ENCODE data around the gene ELAVL3.
"Not testable (repeated sequence)": the region's sequence is repeated elsewhere in the genome, so short reads cannot be mapped to it uniquely, and the experiment has no call there.

The ELAVL3 gene

GRCh38 chr19:11479090-11479897 is 1.6 kb downstream of the ELAVL3 start:
- H3K27ac ChIP-seq: no peak overlapping the region
- no peak for TF ChIP-seq CTCF (IDR thresholded peaks at IDR 0.05; ENCODE audit: low read depth, low read length)
- peak; percentile 78 for DNase-seq
- peaks cover 31% of the 10 kb centered on the region for H3K27me3 ChIP-seq (ENCODE audit: insufficient read depth, low read depth, severe bottlenecking)
- peak overlapping the region; percentile 52 for H3K4me3 ChIP-seq (ENCODE audit: low read depth, low read length)
- H3K36me3 ChIP-seq: peaks cover 3% of the 10 kb centered on the region; the same call in 1 of the 2 replicates
- H3K9me3 ChIP-seq (ENCODE audit: severe bottlenecking): no peaks in the 10 kb centered on the region

- H3K36me3 ChIP-seq: no peaks in the 10 kb centered on the region
- H3K9me3 ChIP-seq (ENCODE audit: severe bottlenecking): no peaks in the 10 kb centered on the region
- peaks cover 31% of the 10 kb centered on the region for H3K27me3 ChIP-seq (ENCODE audit: insufficient read depth, low read depth, severe bottlenecking)
- H3K27ac ChIP-seq: no peak overlapping the region
- TF ChIP-seq CTCF (IDR thresholded peaks at IDR 0.05; ENCODE audit: low read depth, low read length): no peak
- DNase-seq: peak; percentile 91
- H3K4me3 ChIP-seq (ENCODE audit: low read depth, low read length): peak overlapping the region; percentile 52
These were observed 2.4 kb downstream of the ELAVL3 start for GRCh38 chr19:11478167-11479089.

- no peak overlapping the region for H3K4me3 ChIP-seq (ENCODE audit: low read depth, low read length)
- no peaks in the 10 kb centered on the region for H3K9me3 ChIP-seq (ENCODE audit: severe bottlenecking)
- TF ChIP-seq CTCF (IDR thresholded peaks at IDR 0.05; ENCODE audit: low read depth, low read length): no peak
- H3K27ac ChIP-seq: no peak overlapping the region
- H3K36me3 ChIP-seq: no peaks in the 10 kb centered on the region
- DNase-seq: peak; percentile 44
- peaks cover 16% of the 10 kb centered on the region for H3K27me3 ChIP-seq (ENCODE audit: insufficient read depth, low read depth, severe bottlenecking)
These were observed 5.0 kb downstream of the ELAVL3 start for GRCh38 chr19:11475861-11476260.

GRCh38 chr19:11475343-11475742 is 5.5 kb downstream of the ELAVL3 start:
- H3K9me3 ChIP-seq (ENCODE audit: severe bottlenecking); H3K36me3 ChIP-seq; H3K4me3 ChIP-seq (ENCODE audit: low read depth, low read length); DNase-seq; H3K27ac ChIP-seq: not testable (repeated sequence)
- H3K27me3 ChIP-seq (ENCODE audit: insufficient read depth, low read depth, severe bottlenecking): peaks cover 11% of the 10 kb centered on the region

- Histone ChIP-seq H3K27ac (no peak overlapping the region), H3K9me3 (ENCODE audit: severe bottlenecking) (no peaks in the 10 kb centered on the region), H3K27me3 (ENCODE audit: insufficient read depth, low read depth, severe bottlenecking) (no peaks in the 10 kb centered on the region), H3K4me3 (ENCODE audit: low read depth, low read length) (no peak overlapping the region), H3K36me3 (no peaks in the 10 kb centered on the region)
- TF ChIP-seq CTCF (IDR thresholded peaks at IDR 0.05; ENCODE audit: low read depth, low read length): no peak
- DNase-seq: no peak
These were observed 7.1 kb downstream of the ELAVL3 start for GRCh38 chr19:11473725-11474124.

GRCh38 chr19:11468266-11468845 is 12.5 kb downstream of the ELAVL3 start:
- H3K4me3 ChIP-seq (ENCODE audit: low read depth, low read length); H3K27me3 ChIP-seq (ENCODE audit: insufficient read depth, low read depth, severe bottlenecking); H3K27ac ChIP-seq; H3K9me3 ChIP-seq (ENCODE audit: severe bottlenecking); H3K36me3 ChIP-seq: not testable (repeated sequence)
- peak; percentile 4 for DNase-seq

Measured in WERI-Rb-1 (cell line).